GM08714 (cell line): ENCODE data around the gene NPC1L1.
"Not testable (repeated sequence)": the region's sequence is repeated elsewhere in the genome, so short reads cannot be mapped to it uniquely, and the experiment has no call there.

Experiments used
- H3K4me3 ChIP-seq: fragments of 200-500 bp; sonication (Bioruptor generic); 2 replicates; pipeline ENCODE4 v1.5.1; 2014; ENCODE audit warnings: mild to moderate bottlenecking, low read length, inconsistent platforms
- ZNF274 ChIP-seq: IDR thresholded peaks from 2 replicates; pipeline ENCODE4 v1.6.1; 2012; ENCODE audit warnings: mild to moderate bottlenecking, low read depth, low read length

NPC1L1 gene

GRCh38 chr7:44512736-44513135, 28.4 kb downstream of the NPC1L1 start:
- TF ChIP-seq ZNF274 = no peak
- H3K4me3 ChIP-seq = no peak overlapping the region

- H3K4me3 ChIP-seq = no peak overlapping the region
- no peak for TF ChIP-seq ZNF274
Measured at GRCh38 chr7:44511863-44512468, 29.2 kb downstream of the NPC1L1 start.

GRCh38 chr7:44511236-44511635, 29.9 kb downstream of the NPC1L1 start:
- H3K4me3 ChIP-seq = no peak overlapping the region
- no peak for TF ChIP-seq ZNF274

GRCh38 chr7:44508328-44509030, 32.7 kb downstream of the NPC1L1 start:
- TF ChIP-seq ZNF274 = no peak
- H3K4me3 ChIP-seq = no peak overlapping the region

DNA sequence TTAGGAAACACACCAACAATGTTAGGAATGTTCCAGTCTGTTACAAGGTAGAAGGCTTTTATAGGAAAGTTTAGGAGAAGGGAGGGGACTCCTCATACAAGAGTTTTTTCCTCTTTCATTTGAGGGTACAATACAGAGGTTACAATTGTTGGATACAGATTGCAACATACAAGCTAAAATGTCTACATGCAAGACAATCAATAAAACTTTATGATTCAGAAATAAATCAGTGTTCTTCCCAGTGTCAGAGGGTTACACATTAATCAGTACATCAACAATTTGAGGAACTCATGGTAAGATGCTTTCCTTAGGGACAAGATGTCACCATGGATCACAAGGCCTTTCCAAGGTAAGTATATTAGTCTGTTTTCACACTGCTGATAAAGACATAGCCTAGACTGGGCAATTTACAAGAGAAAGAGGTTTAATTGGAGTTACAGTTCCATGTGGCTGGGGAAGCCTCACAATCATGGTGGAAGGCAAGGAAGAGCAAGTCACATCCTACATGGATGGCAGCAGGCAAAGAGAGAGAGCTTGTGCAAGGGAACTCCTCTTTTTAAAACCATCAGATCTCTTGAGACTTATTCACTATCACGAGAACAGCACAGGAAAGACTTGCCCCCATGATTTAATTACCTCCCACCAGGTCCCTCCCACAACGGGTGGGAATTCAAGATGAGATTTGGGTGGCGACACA, 34.4 kb downstream of the NPC1L1 start:
- H3K4me3 ChIP-seq = not testable (repeated sequence)

- TF ChIP-seq ZNF274 = no peak
- H3K4me3 ChIP-seq = no peak overlapping the region
Measured at GRCh38 chr7:44505595-44505994, 35.5 kb downstream of the NPC1L1 start.

DNA sequence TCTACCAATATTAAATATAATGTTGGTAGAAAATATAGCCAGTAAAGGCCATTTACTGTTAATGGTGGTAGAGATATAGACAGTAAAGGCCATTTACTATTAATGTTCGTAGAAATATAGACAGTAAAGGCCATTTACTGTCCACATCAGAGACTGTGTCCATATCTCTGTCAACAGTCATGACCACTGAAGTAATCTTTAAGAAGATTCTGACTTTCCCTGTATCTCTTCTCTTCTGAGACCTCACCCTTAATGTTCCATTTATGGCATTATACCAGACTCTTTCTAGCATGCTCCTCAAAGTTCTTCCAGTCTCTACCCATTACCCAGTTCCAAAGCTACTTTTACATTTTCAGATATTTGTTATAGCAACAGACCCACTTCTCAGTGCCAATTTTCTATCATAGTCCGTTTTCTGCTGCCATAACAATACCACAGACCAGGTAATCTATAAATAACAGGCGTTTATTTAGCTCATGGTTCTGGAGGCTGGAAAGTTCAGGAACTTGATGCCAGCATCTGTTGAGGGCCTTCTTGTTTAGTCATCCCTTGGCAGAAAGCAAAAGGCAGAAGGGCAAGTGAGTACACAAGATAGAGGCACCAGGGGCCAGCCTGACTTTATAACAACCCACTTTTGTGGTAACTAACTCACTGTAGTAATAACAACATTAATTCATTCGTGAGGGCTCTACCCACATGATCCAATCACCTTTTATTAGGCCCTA, 42.7 kb downstream of the NPC1L1 start:
- TF ChIP-seq ZNF274 = no peak
- no peak overlapping the region for H3K4me3 ChIP-seq

GRCh38 chr7:44497155-44498027, 43.7 kb downstream of the NPC1L1 start:
- no peak overlapping the region for H3K4me3 ChIP-seq
- TF ChIP-seq ZNF274 = no peak

- no peak for TF ChIP-seq ZNF274
- H3K4me3 ChIP-seq = no peak overlapping the region
Measured at GRCh38 chr7:44496385-44496784, 44.7 kb downstream of the NPC1L1 start.

GRCh38 chr7:44494960-44495359, 46.2 kb downstream of the NPC1L1 start:
- H3K4me3 ChIP-seq = no peak overlapping the region
- TF ChIP-seq ZNF274 = no peak

DNA sequence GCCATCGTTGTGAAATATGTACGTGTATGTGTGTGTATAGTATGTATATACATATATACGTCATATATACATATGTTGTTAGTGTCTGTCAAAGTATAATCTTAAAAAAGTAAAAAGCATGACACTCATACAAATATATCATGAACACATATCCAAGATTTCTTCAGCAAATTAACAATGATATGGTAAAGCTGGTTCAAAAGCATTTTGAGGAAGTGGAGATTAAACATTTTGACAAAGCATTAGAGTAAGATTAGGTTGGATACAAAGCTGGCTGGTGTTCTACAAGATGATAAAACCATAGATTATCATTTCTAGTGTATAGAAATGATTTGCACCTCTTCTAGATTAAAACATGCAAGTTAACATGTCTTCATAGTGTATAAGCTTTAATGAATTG, 49.9 kb downstream of the NPC1L1 start:
- H3K4me3 ChIP-seq = peak overlapping the region; percentile 96; the same call in 1 of the 2 replicates
- TF ChIP-seq ZNF274 = no peak

DNA sequence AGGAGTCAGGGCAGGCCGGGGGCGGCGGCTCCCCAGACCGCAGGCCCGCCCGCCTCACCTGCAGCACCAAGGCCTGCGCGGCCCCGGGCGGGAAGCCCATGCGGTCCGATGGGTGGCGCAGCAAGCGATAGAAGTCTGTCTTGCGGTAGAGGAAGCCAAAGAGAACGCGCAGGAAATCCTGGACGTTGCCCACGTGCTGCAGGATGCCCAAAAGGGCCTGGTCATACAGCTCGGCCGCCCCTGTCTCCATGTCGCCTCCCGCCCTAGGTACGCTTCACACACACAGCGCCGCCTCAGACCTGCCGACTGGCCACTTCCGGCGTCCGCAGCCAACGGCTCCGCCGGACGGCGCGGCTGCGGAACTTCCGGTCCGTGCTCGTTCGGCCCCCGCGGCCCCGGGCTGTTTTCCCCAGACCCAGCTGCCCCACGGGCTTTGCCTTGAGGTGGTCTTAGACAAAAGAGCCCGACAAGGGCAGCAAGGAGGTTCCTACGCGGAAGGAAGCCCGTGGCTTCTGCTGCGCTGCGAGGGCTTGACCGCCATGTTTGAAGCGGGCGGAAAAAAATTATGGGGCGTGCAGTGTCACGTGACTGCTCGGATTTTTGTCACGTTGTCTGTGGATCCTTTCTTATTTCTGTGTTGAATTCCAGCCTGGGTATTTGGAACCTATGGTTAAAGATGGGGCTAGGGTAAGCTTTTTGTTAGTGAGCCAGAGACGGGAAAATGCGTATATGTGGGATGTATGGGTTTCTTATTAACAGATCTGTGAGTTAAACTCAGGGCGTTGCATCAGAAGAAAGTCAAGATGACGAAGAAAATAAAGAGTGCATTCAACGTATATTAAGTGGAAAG, 50.6 kb downstream of the NPC1L1 start, which contains the start of gene NUDCD3:
TSS of gene NUDCD3 (minus strand) at position 308 of the 850 bp plus-strand sequence. CDS start at position 250, 58 bp downstream.
- TF ChIP-seq ZNF274 = no peak
- peak within 1 kb of the TSS; percentile 96 for H3K4me3 ChIP-seq

DNA sequence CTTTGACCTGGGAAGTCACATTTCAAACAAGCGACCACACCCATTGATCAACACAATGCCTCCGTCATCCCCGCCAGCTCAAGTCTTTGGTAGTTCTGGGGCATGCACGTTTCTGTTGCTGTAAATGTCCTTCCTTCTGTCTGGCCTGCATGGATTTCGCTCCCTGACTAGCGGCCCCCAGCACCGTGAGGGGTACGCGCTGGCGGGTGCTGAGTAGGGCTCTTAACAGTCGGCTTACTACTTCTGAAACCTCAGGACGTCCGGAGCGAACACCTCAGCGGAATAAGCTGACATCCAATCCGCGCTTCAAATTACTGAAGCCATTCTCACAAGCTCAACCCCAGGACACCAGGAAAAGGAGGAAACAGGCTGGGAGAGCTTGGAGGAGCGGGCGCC, 51.2 kb downstream of the NPC1L1 start:
- peak overlapping the region; percentile 96 for H3K4me3 ChIP-seq
- TF ChIP-seq ZNF274 = no peak
